OCI-LY1 (cell line): ENCODE results near the gene RPL38.

Source experiments
- H2AFZ ChIP-seq: fragments of 200-600 bp; sonication (generic), shearing (Covaris generic); 2 replicates; pipeline ENCODE4 v1.6.0; 2014; ENCODE audit warnings: antibody characterized with exemption, mild to moderate bottlenecking, low read length
- H3F3A ChIP-seq: fragments of 200-600 bp; sonication (generic), shearing (Covaris generic); 2 replicates; pipeline ENCODE4 v1.6.0; 2014; ENCODE audit warnings: mild to moderate bottlenecking, antibody characterized with exemption, low read length, moderate library complexity; ENCODE audit not compliant: insufficient read depth
- H3K27ac ChIP-seq: fragments of 200-600 bp; sonication (generic); 2 replicates; pipeline ENCODE4 v1.5.1; 2014; ENCODE audit warnings: low read length, mixed run types, mild to moderate bottlenecking, low read depth; ENCODE audit not compliant: poor library complexity, severe bottlenecking
- H3K27me3 ChIP-seq: fragments of 200-600 bp; sonication (generic); 2 replicates; pipeline ENCODE4 v1.6.0; 2014; ENCODE audit warnings: antibody characterized with exemption, mild to moderate bottlenecking, low read length, moderate library complexity; ENCODE audit not compliant: insufficient read depth
- H3K36me3 ChIP-seq: fragments of 200-600 bp; sonication (generic); 2 replicates; pipeline ENCODE4 v1.6.1; 2014; ENCODE audit warnings: mild to moderate bottlenecking, antibody characterized with exemption, low read length, moderate library complexity, mixed read lengths; ENCODE audit not compliant: insufficient read depth
- H3K4me1 ChIP-seq: fragments of 200-600 bp; sonication (generic); 2 replicates; pipeline ENCODE4 v1.5.1; 2014; ENCODE audit warnings: mild to moderate bottlenecking, low read length, moderate library complexity; ENCODE audit not compliant: insufficient read depth, severe bottlenecking
- H3K4me2 ChIP-seq: fragments of 200-600 bp; sonication (generic), shearing (Covaris generic); 2 replicates; pipeline ENCODE4 v1.6.1; 2014; ENCODE audit warnings: low read length
- H3K4me3 ChIP-seq: fragments of 200-600 bp; sonication (generic); 2 replicates; pipeline ENCODE4 v1.5.1; 2014; ENCODE audit warnings: low read length, low read depth, mild to moderate bottlenecking, mixed read lengths; ENCODE audit not compliant: poor library complexity, severe bottlenecking
- H3K79me2 ChIP-seq: fragments of 200-600 bp; shearing (Covaris generic); 2 replicates; pipeline ENCODE4 v1.6.1; 2016; ENCODE audit warnings: mixed run types, low read length, mixed read lengths; ENCODE audit not compliant: insufficient read depth
- H3K9ac ChIP-seq: fragments of 200-600 bp; sonication (generic), shearing (Covaris generic); 2 replicates; pipeline ENCODE4 v1.6.1; 2014; ENCODE audit warnings: mild to moderate bottlenecking, low read length, mixed read lengths
- H3K9me2 ChIP-seq: fragments of 200-600 bp; sonication (generic), shearing (Covaris generic); 2 replicates; pipeline ENCODE4 v1.6.1; 2014; ENCODE audit warnings: low read depth, mild to moderate bottlenecking, low read length, mixed read lengths
- H3K9me3 ChIP-seq: fragments of 200-600 bp; shearing (Covaris generic); 2 replicates; pipeline ENCODE4 v1.6.1; 2014; ENCODE audit warnings: low read length, mixed read lengths
- H4K20me1 ChIP-seq: fragments of 200-600 bp; sonication (generic), shearing (Covaris generic); 2 replicates; pipeline ENCODE4 v1.6.0; 2016; ENCODE audit warnings: mild to moderate bottlenecking, low read length; ENCODE audit not compliant: insufficient read depth
- EZH2 ChIP-seq: fragments of 200-600 bp; sonication (generic), shearing (Covaris generic); IDR thresholded peaks from 2 replicates; pipeline ENCODE4 v1.8.0; 2017; ENCODE audit warnings: borderline replicate concordance, mixed run types, mild to moderate bottlenecking, antibody characterized with exemption, low read length, moderate library complexity, mixed read lengths
- TF ChIP-seq, protein P1 (sequence below): fragments of 200-600 bp; sonication (generic), shearing (Covaris generic); IDR thresholded peaks from 2 replicates; pipeline ENCODE4 v1.5.1; 2017; ENCODE audit warnings: mild to moderate bottlenecking, antibody characterized with exemption, low read length, moderate library complexity, mixed read lengths

The RPL38 gene

DNA sequence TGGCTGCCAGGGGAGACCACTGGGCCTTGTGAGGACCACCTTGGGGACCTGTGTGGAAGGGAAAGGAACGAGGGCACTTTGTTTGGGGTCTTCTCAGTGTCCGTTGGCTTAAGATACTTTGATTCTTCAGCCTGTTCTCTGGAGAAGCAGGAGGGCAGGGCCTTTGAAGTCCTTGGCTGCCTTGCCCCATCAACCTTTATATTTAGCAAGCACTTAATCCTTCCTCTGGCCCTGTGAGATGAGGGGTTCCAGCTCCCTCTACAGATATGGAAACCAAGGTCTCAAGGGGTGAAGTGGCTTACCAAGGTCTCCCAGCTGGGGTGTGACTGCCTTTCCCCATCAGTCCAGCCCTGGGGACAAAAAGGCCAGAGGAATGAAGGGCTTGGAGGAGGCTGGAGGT, 38.4 kb downstream of the RPL38 start:
- no peaks in the 10 kb centered on the region for H3K9me3 ChIP-seq
- H3K79me2 ChIP-seq, result no peaks in the 10 kb centered on the region
- no peak overlapping the region for H2AFZ ChIP-seq
- TF ChIP-seq, protein P1, sequence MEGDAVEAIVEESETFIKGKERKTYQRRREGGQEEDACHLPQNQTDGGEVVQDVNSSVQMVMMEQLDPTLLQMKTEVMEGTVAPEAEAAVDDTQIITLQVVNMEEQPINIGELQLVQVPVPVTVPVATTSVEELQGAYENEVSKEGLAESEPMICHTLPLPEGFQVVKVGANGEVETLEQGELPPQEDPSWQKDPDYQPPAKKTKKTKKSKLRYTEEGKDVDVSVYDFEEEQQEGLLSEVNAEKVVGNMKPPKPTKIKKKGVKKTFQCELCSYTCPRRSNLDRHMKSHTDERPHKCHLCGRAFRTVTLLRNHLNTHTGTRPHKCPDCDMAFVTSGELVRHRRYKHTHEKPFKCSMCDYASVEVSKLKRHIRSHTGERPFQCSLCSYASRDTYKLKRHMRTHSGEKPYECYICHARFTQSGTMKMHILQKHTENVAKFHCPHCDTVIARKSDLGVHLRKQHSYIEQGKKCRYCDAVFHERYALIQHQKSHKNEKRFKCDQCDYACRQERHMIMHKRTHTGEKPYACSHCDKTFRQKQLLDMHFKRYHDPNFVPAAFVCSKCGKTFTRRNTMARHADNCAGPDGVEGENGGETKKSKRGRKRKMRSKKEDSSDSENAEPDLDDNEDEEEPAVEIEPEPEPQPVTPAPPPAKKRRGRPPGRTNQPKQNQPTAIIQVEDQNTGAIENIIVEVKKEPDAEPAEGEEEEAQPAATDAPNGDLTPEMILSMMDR, result no peak
- TF ChIP-seq EZH2, result no peak
- H3K4me2 ChIP-seq, result no peak overlapping the region
- no peaks in the 10 kb centered on the region for H3K4me1 ChIP-seq
- H3K27me3 ChIP-seq, result peaks cover 4% of the 10 kb centered on the region; the same call in 1 of the 2 replicates
- H3K27ac ChIP-seq, result no peak overlapping the region
- H3K9ac ChIP-seq, result no peak overlapping the region
- H3K36me3 ChIP-seq, result no peaks in the 10 kb centered on the region
- no peaks in the 10 kb centered on the region for H4K20me1 ChIP-seq
- H3F3A ChIP-seq, result no peaks in the 10 kb centered on the region
- no peaks in the 10 kb centered on the region for H3K9me2 ChIP-seq
- H3K4me3 ChIP-seq, result no peak overlapping the region

DNA sequence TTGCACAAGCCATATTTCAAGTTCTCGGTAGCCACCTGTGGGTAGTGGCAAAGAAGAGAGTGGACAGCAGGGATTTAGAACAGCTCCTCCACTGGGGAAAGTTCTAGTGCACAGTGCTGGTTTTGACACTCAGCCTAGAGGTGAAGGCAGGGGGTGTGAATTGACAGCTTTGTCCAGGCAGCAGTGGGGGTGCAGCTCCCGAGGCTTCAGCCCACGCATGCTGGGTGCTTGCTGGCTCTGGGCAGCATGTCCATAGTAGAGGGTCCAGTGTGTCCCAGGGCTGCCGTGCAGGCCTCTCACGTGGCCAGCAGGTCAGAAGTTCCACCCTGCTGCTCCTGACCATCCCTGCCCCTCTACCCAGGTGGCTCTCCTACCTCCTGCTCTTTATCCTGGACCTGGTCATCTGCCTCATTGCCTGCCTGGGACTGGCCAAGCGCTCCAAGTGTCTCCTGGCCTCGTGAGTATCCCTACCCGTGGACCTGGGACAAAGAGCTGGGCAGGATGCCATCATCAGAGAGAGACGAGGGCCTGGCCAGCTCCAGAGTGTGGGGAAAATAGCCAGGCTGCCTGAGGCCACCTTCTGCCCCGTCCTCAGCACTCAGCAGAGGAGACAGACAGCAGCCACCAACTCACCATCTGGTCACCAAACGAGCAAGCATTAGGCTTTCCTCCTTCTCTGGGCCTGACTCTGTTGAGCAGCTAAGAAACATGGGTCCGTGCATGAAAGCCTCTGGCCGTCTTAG, 39.7 kb downstream of the RPL38 start:
- H4K20me1 ChIP-seq, result no peaks in the 10 kb centered on the region
- H3K9me2 ChIP-seq, result no peaks in the 10 kb centered on the region
- no peaks in the 10 kb centered on the region for H3F3A ChIP-seq
- H3K4me3 ChIP-seq, result no peak overlapping the region
- H3K9me3 ChIP-seq, result no peaks in the 10 kb centered on the region
- H3K27ac ChIP-seq, result no peak overlapping the region
- H3K9ac ChIP-seq, result no peak overlapping the region
- H3K4me1 ChIP-seq, result no peaks in the 10 kb centered on the region
- H3K79me2 ChIP-seq, result no peaks in the 10 kb centered on the region
- no peak overlapping the region for H2AFZ ChIP-seq
- no peak for TF ChIP-seq EZH2
- TF ChIP-seq, protein P1, result no peak
- no peaks in the 10 kb centered on the region; the same call in 1 of the 2 replicates for H3K36me3 ChIP-seq
- H3K4me2 ChIP-seq, result no peak overlapping the region
- peaks cover 4% of the 10 kb centered on the region; the same call in 1 of the 2 replicates for H3K27me3 ChIP-seq

DNA sequence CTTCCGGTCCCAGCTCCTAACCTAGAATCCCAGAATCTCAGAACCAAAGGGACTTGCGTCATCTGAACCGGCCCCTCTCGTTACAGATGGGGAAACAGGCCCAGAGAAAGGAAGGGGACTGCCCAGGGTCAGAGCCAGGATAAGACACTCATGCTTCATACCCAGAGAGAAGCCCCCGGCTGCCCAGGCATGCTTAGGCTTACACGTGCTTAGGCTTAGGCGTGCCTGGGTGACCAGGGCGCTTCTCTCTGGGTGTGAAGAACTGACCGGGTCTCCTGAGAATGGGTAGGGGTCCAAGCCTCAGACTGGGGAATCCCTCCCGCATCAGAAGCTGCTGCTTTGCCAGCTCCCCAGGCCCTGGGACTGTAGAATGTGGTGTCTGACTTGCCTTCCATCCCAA, 40.6 kb downstream of the RPL38 start:
- Histone ChIP-seq H3K4me1 (no peaks in the 10 kb centered on the region), H2AFZ (no peak overlapping the region), H3K79me2 (no peaks in the 10 kb centered on the region), H3K9me2 (no peaks in the 10 kb centered on the region), H3F3A (no peaks in the 10 kb centered on the region), H4K20me1 (no peaks in the 10 kb centered on the region), H3K4me2 (no peak overlapping the region), H3K27ac (no peak overlapping the region), H3K9ac (no peak overlapping the region), H3K36me3 (no peaks in the 10 kb centered on the region; the same call in 1 of the 2 replicates), H3K9me3 (no peaks in the 10 kb centered on the region), H3K4me3 (no peak overlapping the region), H3K27me3 (peaks cover 4% of the 10 kb centered on the region; the same call in 1 of the 2 replicates)
- TF ChIP-seq, protein P1, result no peak
- no peak for TF ChIP-seq EZH2
